IMR-90 (cell line): ENCODE results near the gene NAV1.

Experiments used
- POLR2A ChIP-seq: IDR thresholded peaks from 2 replicates; pipeline ENCODE4 v1.6.1; 2012; ENCODE audit warnings: mild to moderate bottlenecking, low read depth, low read length
- RAD21 ChIP-seq: IDR thresholded peaks from 2 replicates; pipeline ENCODE4 v1.6.1; 2012; ENCODE audit warnings: low read length, improper control_type of control experiment
- SMC3 ChIP-seq: fragments of 150-350 bp; IDR thresholded peaks from 2 replicates; pipeline ENCODE4 v1.6.1; 2016; ENCODE audit warnings: low read depth, mild to moderate bottlenecking, antibody characterized with exemption, low read length, moderate library complexity
- TF ChIP-seq, protein P1 (sequence below): conservative IDR thresholded peaks from 2 replicates; pipeline ENCODE4 v1.5.1; 2012; ENCODE audit warnings: mild to moderate bottlenecking, low read depth, low read length, improper control_type of control experiment

DNA sequence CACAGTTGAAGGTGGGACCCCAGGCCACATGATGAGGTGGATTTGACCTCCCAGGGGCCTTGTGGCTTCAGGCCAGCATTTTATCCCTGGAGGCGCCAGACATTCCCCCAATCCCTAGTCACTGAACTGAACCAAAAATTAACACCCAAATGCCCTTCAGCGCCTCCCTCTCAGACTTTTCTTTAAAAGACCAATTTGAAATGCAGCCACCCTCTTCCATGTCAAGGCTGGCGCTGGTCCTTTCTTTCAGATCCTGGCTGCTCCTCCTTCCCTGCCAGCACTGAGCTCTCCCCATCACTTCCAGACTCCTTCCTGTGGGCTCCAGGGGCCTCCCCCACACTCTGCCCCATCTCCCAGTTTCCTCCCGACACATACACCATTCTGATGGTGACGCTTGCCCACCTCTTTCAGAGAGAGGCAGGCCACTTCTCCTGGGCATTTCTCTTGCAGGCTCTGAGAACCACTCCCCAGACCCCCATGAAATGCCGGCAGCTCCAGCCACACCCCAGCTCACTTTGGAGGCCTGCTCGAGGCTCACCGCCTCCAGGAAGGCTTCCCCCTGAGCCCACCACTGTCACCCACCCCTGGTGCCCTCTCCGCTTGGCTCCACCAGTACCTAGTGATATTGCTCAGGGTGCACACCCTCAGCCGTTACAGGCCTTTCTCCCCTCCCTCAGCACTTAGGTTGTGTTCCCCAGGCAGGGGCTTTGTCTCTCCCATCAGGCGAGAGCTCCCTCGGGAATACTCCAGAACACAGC, 27.0 kb downstream of the NAV1 start:
- TF ChIP-seq RAD21 (no peak), SMC3 (no peak), POLR2A (no peak)
- TF ChIP-seq, protein P1, sequence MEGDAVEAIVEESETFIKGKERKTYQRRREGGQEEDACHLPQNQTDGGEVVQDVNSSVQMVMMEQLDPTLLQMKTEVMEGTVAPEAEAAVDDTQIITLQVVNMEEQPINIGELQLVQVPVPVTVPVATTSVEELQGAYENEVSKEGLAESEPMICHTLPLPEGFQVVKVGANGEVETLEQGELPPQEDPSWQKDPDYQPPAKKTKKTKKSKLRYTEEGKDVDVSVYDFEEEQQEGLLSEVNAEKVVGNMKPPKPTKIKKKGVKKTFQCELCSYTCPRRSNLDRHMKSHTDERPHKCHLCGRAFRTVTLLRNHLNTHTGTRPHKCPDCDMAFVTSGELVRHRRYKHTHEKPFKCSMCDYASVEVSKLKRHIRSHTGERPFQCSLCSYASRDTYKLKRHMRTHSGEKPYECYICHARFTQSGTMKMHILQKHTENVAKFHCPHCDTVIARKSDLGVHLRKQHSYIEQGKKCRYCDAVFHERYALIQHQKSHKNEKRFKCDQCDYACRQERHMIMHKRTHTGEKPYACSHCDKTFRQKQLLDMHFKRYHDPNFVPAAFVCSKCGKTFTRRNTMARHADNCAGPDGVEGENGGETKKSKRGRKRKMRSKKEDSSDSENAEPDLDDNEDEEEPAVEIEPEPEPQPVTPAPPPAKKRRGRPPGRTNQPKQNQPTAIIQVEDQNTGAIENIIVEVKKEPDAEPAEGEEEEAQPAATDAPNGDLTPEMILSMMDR: no peak
